ENCODE data around the gene STK24.

Gene STK24

GRCh38 chr13:98536729-98537128 is 40.2 kb downstream of the STK24 start:
- no peaks in the 10 kb centered on the region for H3K9me3 ChIP-seq (ENCODE audit: insufficient read depth, low read length)
- TF ChIP-seq EZH2phosphoT487 (IDR thresholded peaks at IDR 0.05; ENCODE audit: low read depth) = no peak
- TF ChIP-seq, protein P1, sequence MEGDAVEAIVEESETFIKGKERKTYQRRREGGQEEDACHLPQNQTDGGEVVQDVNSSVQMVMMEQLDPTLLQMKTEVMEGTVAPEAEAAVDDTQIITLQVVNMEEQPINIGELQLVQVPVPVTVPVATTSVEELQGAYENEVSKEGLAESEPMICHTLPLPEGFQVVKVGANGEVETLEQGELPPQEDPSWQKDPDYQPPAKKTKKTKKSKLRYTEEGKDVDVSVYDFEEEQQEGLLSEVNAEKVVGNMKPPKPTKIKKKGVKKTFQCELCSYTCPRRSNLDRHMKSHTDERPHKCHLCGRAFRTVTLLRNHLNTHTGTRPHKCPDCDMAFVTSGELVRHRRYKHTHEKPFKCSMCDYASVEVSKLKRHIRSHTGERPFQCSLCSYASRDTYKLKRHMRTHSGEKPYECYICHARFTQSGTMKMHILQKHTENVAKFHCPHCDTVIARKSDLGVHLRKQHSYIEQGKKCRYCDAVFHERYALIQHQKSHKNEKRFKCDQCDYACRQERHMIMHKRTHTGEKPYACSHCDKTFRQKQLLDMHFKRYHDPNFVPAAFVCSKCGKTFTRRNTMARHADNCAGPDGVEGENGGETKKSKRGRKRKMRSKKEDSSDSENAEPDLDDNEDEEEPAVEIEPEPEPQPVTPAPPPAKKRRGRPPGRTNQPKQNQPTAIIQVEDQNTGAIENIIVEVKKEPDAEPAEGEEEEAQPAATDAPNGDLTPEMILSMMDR (IDR thresholded peaks at IDR 0.05; ENCODE audit: low read depth, low read length) = no peak

DNA sequence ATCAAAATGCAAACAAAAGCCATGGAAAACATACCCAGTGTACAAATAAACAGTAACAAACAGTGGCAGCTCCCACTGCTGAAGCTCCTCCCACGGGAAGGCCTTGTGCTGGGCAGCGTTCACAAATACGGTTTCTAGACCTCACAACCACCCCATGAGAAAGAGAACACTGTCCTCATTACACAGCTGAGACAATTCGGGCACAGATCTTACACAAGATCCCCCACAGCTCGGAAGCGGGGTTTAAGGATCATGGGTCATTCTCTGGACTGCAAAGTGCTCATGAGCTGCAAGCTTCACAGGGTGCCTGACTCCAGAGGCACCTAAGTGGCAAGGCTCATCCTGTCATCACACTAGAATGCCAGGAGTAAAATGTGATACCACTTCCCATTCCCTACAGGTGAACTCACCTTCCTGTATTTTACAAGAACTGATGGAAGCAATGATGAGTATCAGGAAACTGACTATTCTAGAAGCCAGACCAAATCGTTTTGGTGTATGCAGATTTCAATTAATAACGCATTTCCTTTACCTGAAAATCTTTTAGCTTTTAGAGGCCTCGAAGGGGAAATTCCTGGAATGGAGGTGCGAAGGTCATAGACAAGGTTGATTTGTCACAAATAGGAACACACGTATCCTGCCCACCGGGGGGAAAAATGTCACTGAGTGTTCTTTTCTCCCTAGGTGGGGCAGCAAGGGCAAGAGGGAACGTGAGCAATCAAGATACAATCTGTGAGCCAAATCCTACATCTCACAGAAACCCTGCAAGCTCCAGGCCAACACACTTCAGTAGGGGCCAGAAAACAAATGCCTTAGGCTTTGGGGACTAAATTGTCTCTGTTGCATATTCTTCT is 41.2 kb downstream of the STK24 start:
- H3K79me2 ChIP-seq (ENCODE audit: low read length) = peaks cover 97% of the 10 kb centered on the region
- no peaks in the 10 kb centered on the region for H3K9me3 ChIP-seq (ENCODE audit: insufficient read depth, low read length)
- no peak overlapping the region for H3K4me3 ChIP-seq (ENCODE audit: low read length)
- no peak overlapping the region for H3K9ac ChIP-seq (ENCODE audit: low read length)
- TF ChIP-seq, protein P1 (IDR thresholded peaks at IDR 0.05; ENCODE audit: low read depth, low read length) = no peak
- TF ChIP-seq EZH2phosphoT487 (IDR thresholded peaks at IDR 0.05; ENCODE audit: low read depth) = no peak
- no peaks in the 10 kb centered on the region for H3K27me3 ChIP-seq (ENCODE audit: low read depth, low read length)
- H3K27ac ChIP-seq (ENCODE audit: low read length) = no peak overlapping the region
- no peaks in the 10 kb centered on the region for H3K36me3 ChIP-seq (replicated peaks; ENCODE audit: low read depth, low read length)
- no peak overlapping the region for H2AFZ ChIP-seq (ENCODE audit: low read depth, low read length)
- no peak overlapping the region for H3K4me2 ChIP-seq (ENCODE audit: low read length)
- no peaks in the 10 kb centered on the region for H3K4me1 ChIP-seq (ENCODE audit: low read length)
- peaks cover 94% of the 10 kb centered on the region for H4K20me1 ChIP-seq (ENCODE audit: insufficient read depth, low read length)

More at GRCh38 chr13:98536729-98537128, 40.2 kb downstream of the STK24 start:
- peaks cover 97% of the 10 kb centered on the region for H3K79me2 ChIP-seq (ENCODE audit: low read length)
- H3K27me3 ChIP-seq (ENCODE audit: low read depth, low read length) = no peaks in the 10 kb centered on the region
- no peak overlapping the region for H2AFZ ChIP-seq (ENCODE audit: low read depth, low read length)
- no peaks in the 10 kb centered on the region for H3K36me3 ChIP-seq (replicated peaks; ENCODE audit: low read depth, low read length)
- H3K4me2 ChIP-seq (ENCODE audit: low read length) = no peak overlapping the region
- H3K4me1 ChIP-seq (ENCODE audit: low read length) = no peaks in the 10 kb centered on the region
- no peak overlapping the region for H3K4me3 ChIP-seq (ENCODE audit: low read length)
- H3K9ac ChIP-seq (ENCODE audit: low read length) = no peak overlapping the region
- H4K20me1 ChIP-seq (ENCODE audit: insufficient read depth, low read length) = peaks cover 93% of the 10 kb centered on the region
- no peak overlapping the region for H3K27ac ChIP-seq (ENCODE audit: low read length)

- Histone ChIP-seq H3K27ac (ENCODE audit: low read length) (no peak overlapping the region), H3K9ac (ENCODE audit: low read length) (no peak overlapping the region), H4K20me1 (ENCODE audit: insufficient read depth, low read length) (peaks cover 94% of the 10 kb centered on the region), H3K4me1 (ENCODE audit: low read length) (no peaks in the 10 kb centered on the region), H3K79me2 (ENCODE audit: low read length) (peaks cover 97% of the 10 kb centered on the region), H2AFZ (ENCODE audit: low read depth, low read length) (no peak overlapping the region), H3K27me3 (ENCODE audit: low read depth, low read length) (no peaks in the 10 kb centered on the region), H3K4me2 (ENCODE audit: low read length) (no peak overlapping the region), H3K9me3 (ENCODE audit: insufficient read depth, low read length) (no peaks in the 10 kb centered on the region), H3K4me3 (ENCODE audit: low read length) (no peak overlapping the region), H3K36me3 (replicated peaks; ENCODE audit: low read depth, low read length) (no peaks in the 10 kb centered on the region)
- TF ChIP-seq EZH2phosphoT487 (IDR thresholded peaks at IDR 0.05; ENCODE audit: low read depth) = no peak
- TF ChIP-seq, protein P1 (IDR thresholded peaks at IDR 0.05; ENCODE audit: low read depth, low read length) = no peak
Observed at GRCh38 chr13:98534821-98535220, 42.1 kb downstream of the STK24 start.

DNA sequence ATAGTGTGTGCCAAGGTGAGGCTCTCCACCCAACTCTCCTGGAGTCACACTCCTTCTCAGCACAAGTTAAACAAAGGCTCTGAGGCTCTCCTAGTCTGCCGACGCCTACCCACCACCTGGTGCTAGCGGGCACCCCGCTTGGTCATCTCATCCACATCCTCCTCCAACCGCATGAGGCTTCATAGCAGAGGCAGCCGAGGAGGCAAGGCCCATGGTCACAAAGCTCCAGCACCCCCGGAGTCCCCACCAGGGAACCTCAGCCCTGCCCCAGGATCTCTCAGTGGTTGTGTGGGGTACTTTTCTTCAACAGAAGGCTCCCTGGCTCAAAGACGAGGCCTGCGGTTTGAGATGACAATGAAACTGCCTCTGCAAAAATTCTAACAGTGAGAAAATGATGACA is 43.0 kb downstream of the STK24 start:
- H2AFZ ChIP-seq (ENCODE audit: low read depth, low read length) = no peak overlapping the region
- no peak overlapping the region for H3K4me3 ChIP-seq (ENCODE audit: low read length)
- no peak overlapping the region for H3K27ac ChIP-seq (ENCODE audit: low read length)
- peaks cover 94% of the 10 kb centered on the region for H4K20me1 ChIP-seq (ENCODE audit: insufficient read depth, low read length)
- no peaks in the 10 kb centered on the region for H3K27me3 ChIP-seq (ENCODE audit: low read depth, low read length)
- H3K9ac ChIP-seq (ENCODE audit: low read length) = no peak overlapping the region
- no peaks in the 10 kb centered on the region for H3K9me3 ChIP-seq (ENCODE audit: insufficient read depth, low read length)
- no peaks in the 10 kb centered on the region for H3K36me3 ChIP-seq (replicated peaks; ENCODE audit: low read depth, low read length)
- no peak overlapping the region for H3K4me2 ChIP-seq (ENCODE audit: low read length)
- TF ChIP-seq, protein P1 (IDR thresholded peaks at IDR 0.05; ENCODE audit: low read depth, low read length) = no peak
- TF ChIP-seq EZH2phosphoT487 (IDR thresholded peaks at IDR 0.05; ENCODE audit: low read depth) = no peak
- peaks cover 97% of the 10 kb centered on the region for H3K79me2 ChIP-seq (ENCODE audit: low read length)
- H3K4me1 ChIP-seq (ENCODE audit: low read length) = peaks cover 5% of the 10 kb centered on the region

Measured in OCI-LY3 (cell line).